DMS114 treated with DMSO at 0.1 percent for 48 hours (cell line): ENCODE data around the gene DCT.
"Not testable (repeated sequence)": the region's sequence is repeated elsewhere in the genome, so short reads cannot be mapped to it uniquely, and the experiment has no call there.

Experiments used
- DNase-seq: peaks from one replicate; lab custom pipeline; 2025; ENCODE audit not compliant: unreplicated experiment; lab: John Stamatoyannopoulos, UW

The DCT gene

DNA sequence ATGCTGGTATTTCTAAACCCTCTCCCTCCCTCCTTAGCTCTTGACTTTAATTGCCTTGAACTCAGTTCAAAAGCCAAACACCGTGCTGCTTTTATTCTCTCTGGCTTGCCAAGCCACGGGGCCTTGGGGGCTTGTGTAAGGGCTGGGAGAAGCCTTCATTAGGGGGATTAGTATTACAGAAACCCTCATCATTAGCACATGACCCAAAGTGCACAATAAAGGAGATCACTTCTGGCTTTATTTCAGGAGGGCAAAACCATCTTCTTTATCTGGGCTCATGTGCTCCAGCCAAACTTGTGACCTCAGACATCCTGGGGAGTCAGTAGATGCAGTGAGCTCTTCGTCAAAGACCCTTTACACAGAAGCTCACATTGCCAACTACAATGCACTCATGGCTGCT, at the start of gene DCT:
TSS of gene DCT (minus strand) at position 67 of the 400 bp plus-strand sequence. CDS start 427 bp downstream, outside the sequence.
- no peak for DNase-seq

DNA sequence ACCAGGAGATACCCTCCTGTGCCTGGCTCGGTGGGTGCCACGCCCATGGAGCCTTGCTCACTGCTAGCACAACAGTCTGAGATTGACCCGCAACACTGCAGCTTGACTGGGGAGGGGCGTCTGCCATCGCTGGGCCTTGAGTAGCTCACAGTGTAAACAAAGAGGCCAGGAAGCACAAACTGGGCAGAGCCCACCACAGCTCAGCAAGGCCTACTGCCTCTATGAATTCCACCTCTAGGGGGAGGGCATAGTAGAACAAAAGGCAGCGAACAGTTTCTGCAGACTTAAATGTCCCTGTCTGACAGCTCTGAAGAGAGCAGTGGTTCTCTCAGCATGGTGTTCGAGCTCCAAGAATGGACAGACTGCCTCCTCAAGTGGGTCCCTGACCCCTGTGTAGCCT, 47.5 kb upstream of the DCT start:
- not testable (repeated sequence) for DNase-seq

DNA sequence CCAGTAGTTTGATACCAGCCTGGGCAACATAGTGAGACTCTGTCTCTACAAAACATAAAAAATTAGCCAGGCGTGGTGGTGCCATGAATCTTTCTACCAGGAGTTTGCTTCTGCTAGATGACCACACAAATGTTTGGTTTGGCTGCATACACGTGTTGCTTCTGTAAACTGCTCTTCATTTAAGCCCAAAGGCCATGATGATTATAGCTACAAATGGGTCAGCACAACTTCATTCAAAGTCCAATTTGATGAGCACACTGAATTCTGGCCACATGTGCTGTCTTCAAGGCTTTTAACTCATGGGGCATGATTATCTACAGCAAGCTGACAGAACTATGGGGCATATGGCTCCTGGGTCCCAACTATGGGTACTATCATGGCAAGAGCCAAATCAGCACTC, 46.3 kb upstream of the DCT start:
- no peak for DNase-seq

DNA sequence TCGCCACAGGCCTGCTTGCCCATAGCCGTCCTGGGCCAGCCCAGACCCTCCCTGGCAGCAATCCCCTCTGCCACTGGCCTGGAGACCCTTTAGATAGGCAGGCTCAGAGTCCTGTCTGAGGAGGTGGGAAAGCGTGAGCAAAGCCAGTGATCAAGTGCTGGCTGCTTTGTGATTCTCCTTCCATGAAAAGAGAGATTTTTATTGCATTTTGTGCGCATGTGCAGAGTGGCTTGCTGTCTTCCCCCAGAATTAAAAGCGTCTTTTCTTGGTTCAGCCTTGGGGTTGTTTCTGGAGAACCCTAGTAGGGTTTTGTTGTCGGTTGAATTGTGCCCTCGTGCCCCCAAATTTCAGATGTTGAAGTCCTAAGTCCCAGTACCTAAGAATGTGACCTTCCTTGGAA, 44.9 kb upstream of the DCT start:
- DNase-seq, result no peak

DNA sequence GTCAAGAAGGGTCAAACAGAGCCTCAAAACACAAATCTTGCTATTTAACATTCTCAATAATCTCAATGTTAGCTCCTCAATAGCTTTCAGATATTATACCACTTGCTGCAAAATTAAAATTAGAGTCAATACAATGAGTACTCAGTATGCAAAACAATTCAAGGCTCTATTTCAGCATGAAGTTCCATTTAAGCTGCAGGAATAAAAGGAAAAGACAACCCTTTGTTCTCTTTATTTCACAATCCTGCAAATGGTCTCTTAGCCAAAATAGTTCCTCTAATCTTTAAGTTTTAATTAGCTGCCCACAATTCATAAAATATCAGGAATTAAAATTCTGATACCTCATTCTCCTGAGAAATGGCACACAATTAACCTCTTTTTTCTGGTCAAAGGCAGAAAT, 40.5 kb upstream of the DCT start:
- DNase-seq, result no peak

DNA sequence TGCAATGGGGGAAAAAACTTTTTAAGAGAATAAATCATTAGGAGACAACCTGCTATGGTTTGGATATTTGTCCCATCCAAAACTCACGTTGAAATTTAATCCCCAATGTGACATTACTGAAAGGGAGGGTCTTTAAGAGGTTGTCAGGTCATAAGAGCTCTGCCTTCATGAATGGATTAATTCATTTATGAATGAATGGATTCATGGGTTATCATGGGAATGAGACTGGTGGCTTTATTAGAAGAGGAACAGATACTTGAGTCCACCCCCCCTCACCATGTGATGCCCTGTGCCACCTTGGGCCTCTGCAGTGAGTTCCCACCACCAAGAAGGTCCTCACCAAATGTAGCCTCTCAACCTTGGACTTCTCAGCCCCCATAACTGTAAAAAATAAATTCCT, 37.0 kb upstream of the DCT start:
- no peak for DNase-seq

DNA sequence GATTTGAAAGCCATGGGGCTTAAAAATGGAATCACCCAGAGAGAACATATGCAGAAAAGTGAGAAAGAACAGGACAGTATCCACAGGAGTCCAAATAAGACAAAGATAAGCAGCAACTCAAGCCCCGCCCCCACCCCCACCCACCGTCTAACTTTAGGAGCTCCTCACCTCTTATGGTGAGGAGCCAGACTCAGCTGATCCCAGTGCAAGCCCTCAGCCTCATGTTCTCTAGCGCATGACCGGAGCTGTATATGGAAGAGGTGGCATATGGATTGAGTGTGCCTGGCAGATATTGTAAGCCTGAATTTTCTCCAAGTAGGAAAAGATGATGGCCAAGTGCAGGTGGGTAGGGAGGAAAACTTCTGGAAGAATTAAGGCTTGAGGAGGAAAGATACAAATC, 36.4 kb upstream of the DCT start:
- DNase-seq, result no peak

DNA sequence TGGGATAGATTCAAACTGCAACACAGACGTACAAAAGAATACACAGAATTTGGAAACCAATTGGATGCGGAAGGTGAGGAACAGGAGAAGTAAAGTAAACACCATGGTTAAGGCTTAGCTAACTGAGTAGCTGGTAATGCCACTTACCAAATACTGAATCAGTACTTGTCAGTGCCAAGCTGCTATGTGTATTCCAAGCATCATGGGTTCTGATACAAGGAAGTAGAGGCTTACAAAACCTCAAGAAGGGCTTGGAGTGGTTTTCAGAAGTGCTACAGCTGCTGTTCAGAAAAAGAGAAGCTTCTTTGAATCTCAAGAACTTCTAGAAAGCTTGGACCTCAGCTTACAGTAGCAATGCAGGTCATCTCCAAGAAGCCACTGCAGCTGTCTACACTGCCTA, 35.9 kb upstream of the DCT start:
- no peak for DNase-seq

DNA sequence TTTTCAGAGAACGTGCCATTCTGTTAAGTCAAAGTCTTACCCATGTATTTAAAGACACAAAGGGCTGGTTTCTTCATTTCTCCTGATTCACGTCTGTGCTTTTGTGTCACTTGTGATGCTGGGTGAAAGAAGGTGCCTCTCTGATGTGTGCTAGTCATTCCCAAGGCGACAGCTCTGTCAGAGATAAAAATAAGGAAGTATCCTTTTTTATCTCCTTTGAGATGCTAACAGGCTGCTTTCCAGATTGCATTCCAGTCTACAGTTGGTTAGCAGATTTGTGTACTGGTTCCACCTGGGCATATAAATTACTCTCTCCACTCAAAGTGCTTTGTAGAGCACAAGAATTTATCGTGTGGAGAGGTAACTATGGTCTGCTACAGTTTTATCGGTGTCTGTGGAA, 33.5 kb upstream of the DCT start:
- no peak for DNase-seq

DNA sequence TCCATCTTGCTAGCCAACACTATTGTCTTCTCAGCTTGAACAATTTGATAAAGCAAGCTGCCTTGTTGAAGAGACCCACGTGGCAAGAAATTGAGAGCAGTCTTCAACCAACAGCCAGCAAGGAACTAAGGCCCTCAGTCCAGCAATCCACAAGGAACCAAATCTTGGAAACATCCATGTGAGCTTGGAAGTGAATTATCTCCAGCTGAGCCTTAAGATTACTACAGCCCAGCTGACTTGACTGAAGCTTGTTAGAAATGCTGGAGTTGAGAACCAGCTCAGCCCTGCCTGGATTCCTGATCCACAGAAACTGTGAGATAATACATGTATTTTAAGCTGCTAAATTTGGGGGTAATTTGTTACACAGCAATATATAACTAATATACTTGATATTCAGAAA, 26.2 kb upstream of the DCT start:
- no peak for DNase-seq

DNA sequence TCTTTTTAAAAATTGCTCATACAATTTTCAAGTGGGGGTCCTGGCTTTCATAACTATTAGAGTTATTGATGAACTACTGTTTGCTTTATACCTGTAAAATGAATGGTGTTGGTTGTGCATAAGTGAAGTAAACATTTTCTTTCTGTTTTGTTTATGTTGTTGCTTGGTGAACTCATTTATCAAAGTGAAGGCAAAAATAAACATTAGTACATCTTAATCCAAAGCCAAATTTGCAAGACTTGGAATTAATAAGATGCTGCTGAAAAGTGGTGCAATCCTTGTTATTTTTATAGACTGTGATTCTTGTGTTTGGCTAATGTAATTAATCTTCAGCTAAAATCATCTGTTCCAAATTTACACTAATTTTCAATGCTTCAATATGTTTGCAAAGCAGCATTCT, 24.4 kb upstream of the DCT start:
- no peak for DNase-seq

DNA sequence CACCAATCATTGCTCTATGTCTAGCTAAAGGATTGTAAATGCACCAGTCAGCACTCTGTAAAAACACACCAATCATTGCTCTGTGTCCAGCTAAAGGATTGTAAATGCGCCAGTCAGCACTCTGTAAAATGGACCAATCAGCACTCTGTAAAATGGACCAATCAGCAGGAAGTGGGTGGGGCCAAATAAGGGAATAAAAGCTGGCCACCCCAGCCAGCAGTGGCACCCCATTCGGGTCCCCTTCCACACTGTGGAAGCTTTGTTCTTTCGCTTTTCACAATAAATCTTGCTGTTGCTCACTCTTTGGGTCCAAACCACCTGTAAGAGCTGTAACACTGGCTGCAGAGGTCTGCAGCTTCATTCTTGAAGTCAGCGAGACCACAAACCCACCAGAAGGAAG, 19.3 kb upstream of the DCT start:
- DNase-seq, result not testable (repeated sequence)

DNA sequence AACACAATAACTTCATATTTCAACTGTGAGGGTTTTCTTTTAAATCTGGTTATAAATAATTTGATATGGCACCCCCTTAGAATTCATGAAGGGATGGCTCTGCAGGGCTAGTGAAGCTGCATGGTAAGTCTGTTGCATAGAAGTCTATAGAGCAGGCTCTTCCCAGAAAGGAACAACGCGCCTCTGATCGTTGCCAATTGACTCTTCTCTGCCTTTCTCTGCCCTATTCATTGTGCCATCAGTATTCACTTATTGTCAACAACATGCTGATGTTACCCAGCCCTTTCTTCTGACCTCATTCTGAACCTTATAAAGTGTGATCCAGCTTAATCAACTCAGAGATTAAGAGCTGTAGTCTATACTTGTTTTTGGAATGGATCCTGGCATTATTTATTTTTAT, 16.3 kb upstream of the DCT start:
- no peak for DNase-seq

DNA sequence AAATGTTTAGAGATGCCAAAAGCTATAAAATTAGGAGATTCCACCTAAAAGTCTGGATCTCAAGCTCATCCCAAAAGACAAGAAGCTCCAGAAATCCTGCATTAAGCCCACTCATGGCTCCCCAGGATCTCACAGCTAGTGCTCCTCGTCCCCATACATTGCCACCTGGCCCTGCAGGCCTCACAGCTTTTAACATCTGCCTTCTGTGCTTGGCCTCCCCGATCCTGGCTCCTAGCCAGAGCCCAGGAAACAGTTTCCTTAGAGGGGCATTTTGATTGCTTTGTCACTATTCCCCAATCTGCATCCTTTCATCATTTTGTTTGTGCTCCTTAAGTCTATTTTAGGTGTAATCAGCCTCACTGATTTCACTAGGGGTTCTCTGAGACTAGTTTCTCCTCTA, 14.5 kb upstream of the DCT start:
- DNase-seq, result no peak

DNA sequence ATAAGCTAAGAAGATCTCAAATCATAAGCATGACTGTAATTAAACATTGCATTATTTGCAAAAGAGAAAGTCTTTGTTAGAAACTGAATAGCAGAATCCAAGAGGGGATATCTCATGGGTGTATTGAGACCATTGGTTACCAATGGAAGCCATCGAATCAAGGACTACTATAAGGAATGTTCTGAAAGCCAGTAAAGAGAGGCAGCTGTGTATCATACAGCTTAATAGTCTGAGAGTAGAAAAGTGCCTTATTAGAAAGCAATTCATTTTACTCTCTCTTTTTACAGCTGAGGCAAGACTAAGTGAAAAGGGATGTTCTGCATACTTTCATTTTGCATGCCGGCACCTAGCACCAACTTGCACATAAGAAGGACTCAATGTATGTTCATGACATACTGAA, 7.6 kb upstream of the DCT start:
- no peak for DNase-seq

DNA sequence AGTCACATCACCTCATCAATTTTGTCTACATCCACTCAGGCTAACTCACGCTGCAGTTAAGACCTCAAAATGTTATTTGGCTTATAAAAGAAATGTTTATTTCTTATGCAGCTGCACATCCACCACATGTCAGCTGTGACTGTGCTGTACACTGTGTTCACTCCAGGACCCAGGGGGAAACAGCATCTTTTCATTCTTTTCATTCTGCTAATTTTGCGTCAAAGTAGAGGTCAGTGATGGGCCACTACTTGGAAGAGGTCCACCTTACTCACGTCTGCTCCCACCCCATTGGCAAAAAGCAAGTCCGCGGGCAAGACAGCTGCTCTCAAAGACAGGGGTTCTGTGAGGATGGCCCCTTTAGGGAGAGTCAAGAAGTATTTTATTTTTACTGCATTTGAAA, 4.5 kb upstream of the DCT start:
- no peak for DNase-seq

DNA sequence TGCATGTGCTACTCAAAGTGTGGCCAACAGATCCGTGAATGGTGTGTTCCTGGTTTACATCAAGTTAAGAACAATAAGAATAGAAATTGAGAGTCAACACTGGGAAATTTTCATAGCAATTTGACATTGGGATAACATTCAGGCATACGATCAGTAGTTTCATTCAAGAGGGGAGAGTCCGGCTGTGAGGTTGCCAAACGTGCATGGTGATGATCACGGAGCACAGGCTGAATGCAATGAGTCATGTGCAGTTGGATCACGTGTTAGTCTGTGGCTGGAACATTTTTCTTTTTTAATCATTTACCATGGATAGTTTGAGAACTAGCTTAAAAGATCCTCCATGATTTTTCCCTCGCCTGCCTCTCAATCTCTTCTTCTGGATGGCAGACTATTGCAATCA, 2.5 kb upstream of the DCT start:
- no peak for DNase-seq

DNA sequence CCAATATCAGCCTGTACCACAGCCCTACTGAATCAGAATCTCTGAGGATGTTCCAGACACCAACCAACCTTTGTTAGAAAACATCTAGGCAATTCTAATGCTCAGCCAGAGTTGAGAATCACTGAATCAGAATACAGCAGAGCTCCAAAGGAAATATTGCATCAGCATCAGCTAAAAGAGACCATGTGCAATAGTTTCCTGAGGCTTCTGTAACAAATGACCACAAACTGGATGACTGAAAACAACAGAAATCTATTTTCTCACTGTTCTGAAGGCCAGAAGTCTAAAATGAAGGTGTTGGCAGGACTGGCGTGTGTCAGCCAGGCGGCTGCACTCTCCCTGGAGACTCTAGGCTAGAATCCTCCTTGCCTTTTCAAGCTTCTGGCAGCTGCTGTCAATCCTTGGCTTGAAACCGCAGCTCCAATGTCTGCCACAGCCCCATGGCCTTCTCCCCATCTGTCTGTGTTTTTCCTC, 1.2 kb upstream of the DCT start:
- no peak for DNase-seq

DNA sequence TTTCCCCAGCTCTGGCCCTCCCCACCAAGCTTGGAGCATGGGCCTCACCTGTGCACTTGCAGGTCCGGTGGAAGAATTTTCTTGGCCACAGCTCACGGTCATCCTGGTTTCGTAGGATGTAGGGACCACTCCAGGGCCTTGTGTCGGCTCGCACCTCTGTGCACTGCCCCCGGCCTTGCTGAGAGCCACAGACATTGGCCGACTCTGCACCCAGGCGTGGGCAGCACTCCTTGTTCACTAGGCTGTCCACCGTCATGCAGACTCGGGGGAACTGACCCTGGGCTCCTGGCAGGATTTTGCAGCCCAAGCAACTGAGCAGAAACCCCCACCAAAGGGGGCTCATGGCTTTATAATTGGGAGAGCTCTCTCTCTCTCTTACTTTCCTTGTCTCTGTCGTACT, 569 bp downstream of the DCT start:
- no peak for DNase-seq

DNA sequence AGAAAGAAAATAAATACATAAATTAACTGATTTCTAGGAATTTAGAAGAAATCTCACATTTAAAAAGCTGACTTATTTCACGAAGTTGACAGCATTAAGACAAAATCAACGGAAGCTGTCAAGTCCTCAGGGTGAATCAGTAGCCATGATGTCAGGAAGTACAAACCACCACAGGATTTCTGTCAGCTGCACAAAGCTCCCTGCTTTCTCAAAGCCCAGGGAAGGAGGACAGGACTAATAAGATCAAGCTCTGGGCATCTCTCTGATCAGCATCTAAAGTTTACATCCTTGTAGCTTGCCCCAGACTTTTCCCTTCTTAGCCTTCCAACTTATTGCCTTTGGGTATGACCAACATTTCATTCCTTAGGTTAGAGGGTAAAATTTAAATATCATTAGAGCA, 9.4 kb downstream of the DCT start:
- DNase-seq, result no peak

DNA sequence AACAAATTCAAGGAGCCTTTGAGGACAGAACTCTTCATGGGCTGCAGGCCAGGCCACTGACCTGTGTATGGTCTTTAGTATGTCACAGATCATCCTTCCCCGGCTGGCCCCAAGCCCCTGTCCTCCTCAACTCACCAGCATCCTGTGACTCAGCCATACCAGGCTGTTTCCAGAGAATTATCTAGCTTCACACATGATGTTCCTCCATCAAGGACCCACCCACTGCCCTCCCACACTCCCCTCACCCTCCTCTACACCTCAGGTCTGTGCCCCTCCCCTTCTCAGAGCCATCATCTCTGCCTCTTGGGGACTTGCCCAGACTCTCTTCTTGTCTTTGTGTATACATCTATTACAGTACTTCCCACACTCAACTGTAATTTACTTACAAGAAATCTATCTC, 14.7 kb downstream of the DCT start:
- DNase-seq, result no peak

DNA sequence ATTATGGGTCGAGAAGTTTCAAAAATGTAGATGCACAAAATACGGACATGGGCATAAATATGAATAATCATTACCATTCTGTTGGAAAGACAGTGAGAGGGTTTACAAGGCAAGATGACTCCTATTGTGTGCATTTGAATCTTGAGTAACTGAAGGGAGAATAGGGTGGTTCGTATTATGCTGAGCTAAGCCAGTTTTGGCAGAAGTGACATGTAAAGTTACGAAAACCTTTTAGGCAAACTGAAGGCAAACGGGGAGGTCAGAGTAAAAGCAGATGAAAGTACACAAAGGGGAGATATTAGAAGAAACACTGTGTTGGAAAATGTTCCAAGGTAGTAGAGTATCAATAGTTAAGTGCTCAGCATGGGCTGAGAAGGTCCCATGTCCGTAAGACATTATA, 16.8 kb downstream of the DCT start:
- DNase-seq, result no peak

DNA sequence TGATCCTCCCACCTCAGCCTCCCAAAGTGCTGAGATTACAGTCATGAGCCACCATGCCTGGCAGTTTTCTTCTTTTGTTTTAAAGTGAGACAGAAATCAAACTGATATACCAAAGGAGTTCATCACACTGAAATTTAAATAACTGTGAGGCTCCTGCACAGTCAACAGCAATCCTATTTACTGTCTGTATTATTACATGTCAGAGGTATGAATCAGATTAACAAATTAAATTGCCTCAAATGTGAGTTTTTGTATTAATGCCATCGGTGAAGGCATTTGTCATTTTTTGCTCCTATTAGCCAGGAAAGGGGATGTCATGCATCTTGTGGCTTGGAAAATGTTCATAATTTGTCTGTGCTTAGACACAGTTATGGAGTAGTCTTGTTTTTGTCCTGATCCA, 20.4 kb downstream of the DCT start:
- DNase-seq, result no peak

DNA sequence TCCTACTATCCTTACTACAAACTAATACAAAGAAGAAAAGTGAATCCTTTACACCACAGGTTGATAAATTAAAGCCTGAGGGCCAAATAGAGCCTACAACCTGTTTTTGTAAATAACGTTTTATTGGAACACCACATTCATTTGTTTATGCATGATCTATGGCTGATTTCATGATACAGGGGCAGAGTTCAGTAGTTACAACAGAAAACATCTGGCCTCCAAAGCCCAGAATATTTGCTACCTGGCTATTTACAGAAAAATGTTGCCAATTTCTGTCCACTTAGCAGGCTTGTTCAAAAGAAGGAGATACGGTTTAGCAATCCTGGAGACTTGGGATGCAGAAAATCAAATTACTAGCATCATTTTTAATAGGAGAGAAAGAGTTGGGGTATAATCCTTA, 24.1 kb downstream of the DCT start:
- no peak for DNase-seq
